OCI-LY7 (cell line): ENCODE data around the gene VAMP2. TPM values are rescaled to one million over a fixed set of nuclear protein-coding genes. Genes with fewer than 3 reads are reported as not detected.
A peak's percentile ranks its signal among the peaks of the same experiment; 100 is the strongest.

ENCODE experiments used
- BruUV-seq: library from RNA; stranded (reverse); fragments of 400-500 nt; replicated peaks from 2 replicates; lab custom pipeline; 2021; lab: Mats Ljungman, UMichigan
- CTCF ChIA-PET: fragments of 300-600 bp; sonication (Branson Sonifier 250); formaldehyde crosslinking; loops from one replicate; lab custom pipeline; 2022; ENCODE audit warnings: antibody characterized with exemption; ENCODE audit not compliant: unreplicated experiment; lab: Charles Lee
- POLR2A ChIA-PET: fragments of 300-600 bp; sonication (Branson Sonifier 250); formaldehyde crosslinking; loops from one replicate; lab custom pipeline; 2022; ENCODE audit warnings: antibody characterized with exemption; lab: Charles Lee
- DNase-seq: peaks from one replicate; pipeline ENCODE4 v3.0.0-alpha.2; 2015; ENCODE audit warnings: low spot score
- H2AFZ ChIP-seq: fragments of 200-600 bp; sonication (generic), shearing (Covaris generic); 2 replicates; pipeline ENCODE4 v1.6.1; 2014; ENCODE audit warnings: mild to moderate bottlenecking, antibody characterized with exemption, low read length, moderate library complexity
- H3K27ac ChIP-seq: fragments of 200-600 bp; sonication (generic); 2 replicates; pipeline ENCODE4 v1.5.1; 2014; ENCODE audit warnings: mixed run types, low read depth, mild to moderate bottlenecking, moderate library complexity, low read length, inconsistent platforms; ENCODE audit not compliant: poor library complexity, severe bottlenecking
- H3K36me3 ChIP-seq: fragments of 200-600 bp; sonication (generic); 2 replicates; pipeline ENCODE4 v1.6.1; 2014; ENCODE audit warnings: mild to moderate bottlenecking, antibody characterized with exemption, low read length, moderate library complexity, mixed read lengths; ENCODE audit not compliant: insufficient read depth
- H3K4me1 ChIP-seq: fragments of 200-600 bp; sonication (generic); 2 replicates; pipeline ENCODE4 v1.5.1; 2014; ENCODE audit warnings: mild to moderate bottlenecking, low read length; ENCODE audit not compliant: insufficient read depth, poor library complexity, severe bottlenecking
- H3K4me2 ChIP-seq: fragments of 200-600 bp; sonication (generic); 2 replicates; pipeline ENCODE4 v1.6.1; 2014; ENCODE audit warnings: mild to moderate bottlenecking, low read length
- H3K4me3 ChIP-seq: fragments of 200-600 bp; sonication (generic); 2 replicates; pipeline ENCODE4 v1.5.1; 2014; ENCODE audit warnings: mild to moderate bottlenecking, low read depth, low read length; ENCODE audit not compliant: poor library complexity, severe bottlenecking
- H3K79me2 ChIP-seq: fragments of 200-600 bp; sonication (generic); 2 replicates; pipeline ENCODE4 v1.6.1; 2016; ENCODE audit warnings: low read depth, mild to moderate bottlenecking, low read length, moderate library complexity, mixed read lengths; ENCODE audit not compliant: insufficient read depth
- H3K9me2 ChIP-seq: fragments of 200-600 bp; sonication (generic); 2 replicates; pipeline ENCODE4 v1.6.1; 2016; ENCODE audit warnings: mild to moderate bottlenecking, low read length, mixed read lengths; ENCODE audit not compliant: insufficient read depth
- H3K9me3 ChIP-seq: fragments of 200-600 bp; sonication (generic); 2 replicates; pipeline ENCODE4 v1.6.1; 2014; ENCODE audit warnings: mild to moderate bottlenecking, mixed run types, low read length, mixed read lengths
- H4K20me1 ChIP-seq: fragments of 200-600 bp; sonication (generic); 2 replicates; pipeline ENCODE4 v1.6.1; 2014; ENCODE audit warnings: mild to moderate bottlenecking, antibody characterized with exemption, low read length, moderate library complexity, mixed read lengths; ENCODE audit not compliant: insufficient read depth
- EZH2phosphoT487 ChIP-seq: fragments of 200-600 bp; sonication (generic); IDR thresholded peaks from 2 replicates; pipeline ENCODE4 v1.6.1; 2018; ENCODE audit warnings: low read depth, borderline replicate concordance, mild to moderate bottlenecking, mixed run types, antibody characterized with exemption, low read length, moderate library complexity, mixed read lengths
- intact Hi-C: fragments of 100-400 bp; cut with micrococcal nuclease; formaldehyde crosslinking; loops from one replicate; pipeline ENCODE4 v1.10.0; 2022; ENCODE audit not compliant: unreplicated experiment
- total RNA-seq, 2 experiments: library from RNA; depleted of rRNA in 1 of 2; stranded (reverse); fragments of >200 nt in 1 of 2; shearing (Covaris generic) in 1 of 2; gene quantifications; 2 replicates each; pipeline ENCODE4 v1.2.3, GENCODE V29; 2014 to 2022
- TF ChIP-seq, protein P1 (sequence below): fragments of 200-600 bp; sonication (generic); conservative IDR thresholded peaks from 2 replicates; pipeline ENCODE4 v1.5.1; 2014; ENCODE audit warnings: mild to moderate bottlenecking, antibody characterized with exemption, low read length, moderate library complexity, mixed read lengths

The VAMP2 gene
- total RNA-seq, 2 experiments from 2014 or later, result 21.2 to 40.9 TPM

DNA sequence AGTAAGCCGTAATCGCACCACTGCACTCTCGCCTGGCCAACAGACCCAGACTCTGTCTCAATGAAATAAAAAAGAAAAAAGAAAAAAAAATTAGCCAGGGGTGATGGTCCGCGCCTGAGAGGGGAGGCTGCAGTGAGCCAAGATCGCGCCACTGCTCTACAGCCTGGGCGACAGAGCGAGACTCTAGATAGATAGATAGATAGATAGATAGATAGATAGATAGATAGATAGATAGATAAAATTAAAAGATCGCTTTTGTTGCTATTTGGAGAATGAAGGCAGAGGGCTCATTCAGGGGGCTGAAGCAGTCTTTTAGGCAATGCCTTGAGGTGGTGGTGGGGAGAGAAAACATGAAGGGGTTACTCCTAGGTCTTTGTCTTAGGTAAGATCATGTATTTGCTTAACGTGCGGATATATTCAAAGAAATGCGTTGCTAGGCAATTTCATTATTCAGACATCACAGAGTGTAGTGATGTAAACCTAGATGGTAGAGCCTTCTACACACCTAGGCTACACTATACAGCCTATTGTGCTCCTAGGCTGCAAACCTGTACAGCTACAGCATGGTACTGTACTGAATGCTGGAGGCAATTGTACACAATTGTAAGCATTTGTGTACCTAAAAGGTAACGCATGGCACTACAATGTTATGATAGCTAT lies 34.5 kb downstream of the VAMP2 start:
- DNase-seq, result no peak
- ChIA-PET POLR2A (no interaction called here), CTCF (no interaction called here)
- Histone ChIP-seq H3K79me2 (no peaks in the 10 kb centered on the region), H4K20me1 (0 out of 2 replicates have a peak, but pooled peaks cover 3% of the 10 kb centered on the region), H3K9me3 (no peaks in the 10 kb centered on the region), H3K4me2 (no peak overlapping the region), H3K27ac (no peak overlapping the region), H3K4me1 (peaks cover 29% of the 10 kb centered on the region), H3K9me2 (no peaks in the 10 kb centered on the region), H3K4me3 (no peak overlapping the region), H3K36me3 (no peaks in the 10 kb centered on the region), H2AFZ (no peak overlapping the region)
- intact Hi-C loops, result no loop called here
- BruUV-seq, result no TSS peak
- TF ChIP-seq EZH2phosphoT487, result no peak
- TF ChIP-seq, protein P1, sequence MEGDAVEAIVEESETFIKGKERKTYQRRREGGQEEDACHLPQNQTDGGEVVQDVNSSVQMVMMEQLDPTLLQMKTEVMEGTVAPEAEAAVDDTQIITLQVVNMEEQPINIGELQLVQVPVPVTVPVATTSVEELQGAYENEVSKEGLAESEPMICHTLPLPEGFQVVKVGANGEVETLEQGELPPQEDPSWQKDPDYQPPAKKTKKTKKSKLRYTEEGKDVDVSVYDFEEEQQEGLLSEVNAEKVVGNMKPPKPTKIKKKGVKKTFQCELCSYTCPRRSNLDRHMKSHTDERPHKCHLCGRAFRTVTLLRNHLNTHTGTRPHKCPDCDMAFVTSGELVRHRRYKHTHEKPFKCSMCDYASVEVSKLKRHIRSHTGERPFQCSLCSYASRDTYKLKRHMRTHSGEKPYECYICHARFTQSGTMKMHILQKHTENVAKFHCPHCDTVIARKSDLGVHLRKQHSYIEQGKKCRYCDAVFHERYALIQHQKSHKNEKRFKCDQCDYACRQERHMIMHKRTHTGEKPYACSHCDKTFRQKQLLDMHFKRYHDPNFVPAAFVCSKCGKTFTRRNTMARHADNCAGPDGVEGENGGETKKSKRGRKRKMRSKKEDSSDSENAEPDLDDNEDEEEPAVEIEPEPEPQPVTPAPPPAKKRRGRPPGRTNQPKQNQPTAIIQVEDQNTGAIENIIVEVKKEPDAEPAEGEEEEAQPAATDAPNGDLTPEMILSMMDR, result no peak

DNA sequence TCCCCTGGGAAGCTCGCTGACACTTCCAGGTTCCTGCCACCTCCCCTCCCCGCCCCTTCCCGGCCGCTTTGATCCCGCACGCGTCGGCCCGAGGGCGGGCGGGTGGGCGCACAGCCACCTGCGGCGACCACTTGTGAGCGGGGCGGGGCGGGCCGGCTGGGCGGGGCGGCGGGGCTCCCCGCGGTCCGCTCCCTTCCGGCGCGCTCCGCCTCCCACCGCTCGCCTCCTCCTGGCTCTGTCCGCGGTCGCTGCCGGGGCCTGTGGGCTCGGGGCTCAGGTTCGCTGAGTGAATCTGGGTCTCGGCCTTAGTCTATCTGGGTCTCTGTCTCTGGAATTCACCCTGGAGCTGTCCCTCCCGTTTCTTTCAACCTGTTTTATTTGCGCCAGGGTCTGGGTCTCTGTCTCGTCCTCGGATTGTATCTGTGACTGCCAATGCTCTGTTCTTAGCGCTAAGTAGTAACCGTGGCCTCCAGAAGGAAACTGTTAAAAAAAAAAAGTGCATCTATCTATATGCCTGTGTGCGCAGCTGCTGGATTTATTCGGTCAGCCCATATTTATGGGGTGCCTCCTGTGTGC lies 36.2 kb downstream of the VAMP2 start:
- Histone ChIP-seq H3K9me2 (no peaks in the 10 kb centered on the region), H3K4me3 (peak overlapping the region; percentile 79), H3K36me3 (no peaks in the 10 kb centered on the region), H4K20me1 (0 out of 2 replicates have a peak, but pooled peaks cover 3% of the 10 kb centered on the region), H3K79me2 (no peaks in the 10 kb centered on the region), H3K9me3 (no peaks in the 10 kb centered on the region), H3K27ac (peak overlapping the region; percentile 40), H3K4me2 (peak overlapping the region; percentile 98), H2AFZ (peak overlapping the region; percentile 80; the same call in 1 of the 2 replicates), H3K4me1 (peaks cover 40% of the 10 kb centered on the region)
- DNase-seq, result peak; percentile 65
- POLR2A ChIA-PET, result interaction anchor here (0.9 to 1.7 kb wide), 4 partner anchors 11 to 65 kb away, joined by 3 to 5 read pairs (median 4); no protein-coding TSS in a partner anchor
- no TSS peak for BruUV-seq
- intact Hi-C loops, result no loop called here
- TF ChIP-seq, protein P1, result no peak
- no peak for TF ChIP-seq EZH2phosphoT487
- CTCF ChIA-PET, result interaction anchor here (1.0 kb wide), 1 partner anchor 11 kb away, joined by 3 read pairs; no protein-coding TSS in a partner anchor
